GM23338 (cell line): ENCODE measurements around the gene ZNF865. TPM values are rescaled to one million over a fixed set of nuclear protein-coding genes. Genes with fewer than 3 reads are reported as not detected.

Experiments used
- ATAC-seq: fragments of 200-7000 bp; cut with Tn5 transposase; 3 replicates; pipeline ENCODE4 v1.9.1; 2020
- DNase-seq: peaks from one replicate; pipeline ENCODE4 v3.0.0-alpha.2; 2015; ENCODE audit warnings: low spot score
- H2AFZ ChIP-seq: fragments of 200-600 bp; sonication (generic); 2 replicates; pipeline ENCODE4 v1.8.0; 2016; ENCODE audit warnings: antibody characterized with exemption, mild to moderate bottlenecking, moderate library complexity
- H3F3A ChIP-seq: fragments of 200-600 bp; sonication (generic); replicated peaks from 2 replicates; pipeline ENCODE4 v1.8.0; 2017; ENCODE audit warnings: antibody characterized with exemption, mixed run types, low read depth
- H3K27ac ChIP-seq: fragments of 200-600 bp; sonication (generic); 2 replicates; pipeline ENCODE4 v1.6.1; 2016; ENCODE audit warnings: low read depth
- H3K27me3 ChIP-seq: fragments of 200-600 bp; sonication (generic); 2 replicates; pipeline ENCODE4 v1.8.0; 2016; ENCODE audit warnings: mild to moderate bottlenecking, mixed run types, moderate library complexity; ENCODE audit not compliant: insufficient read depth
- H3K36me3 ChIP-seq: fragments of 200-600 bp; sonication (generic); 2 replicates; pipeline ENCODE4 v1.8.0; 2016; ENCODE audit warnings: mild to moderate bottlenecking; ENCODE audit not compliant: insufficient read depth
- H3K4me1 ChIP-seq: fragments of 200-600 bp; sonication (generic); 2 replicates; pipeline ENCODE4 v1.8.0; 2016; ENCODE audit warnings: mild to moderate bottlenecking, moderate library complexity; ENCODE audit not compliant: insufficient read depth
- H3K4me2 ChIP-seq: fragments of 200-600 bp; sonication (generic); 2 replicates; pipeline ENCODE4 v1.7.1; 2017; ENCODE audit warnings: mixed run types
- H3K4me3 ChIP-seq: fragments of 200-600 bp; sonication (generic); 2 replicates; pipeline ENCODE4 v1.6.1; 2016; ENCODE audit warnings: mixed run types
- H3K79me2 ChIP-seq: fragments of 200-600 bp; sonication (generic); replicated peaks from 2 replicates; pipeline ENCODE4 v1.8.0; 2017; ENCODE audit warnings: mild to moderate bottlenecking; ENCODE audit not compliant: insufficient read depth
- H3K9me2 ChIP-seq: fragments of 200-600 bp; sonication (generic); 2 replicates; pipeline ENCODE4 v1.8.0; 2017; ENCODE audit not compliant: insufficient read depth
- H4K20me1 ChIP-seq: fragments of 200-600 bp; sonication (generic); replicated peaks from 2 replicates; pipeline ENCODE4 v1.8.0; 2017; ENCODE audit warnings: mild to moderate bottlenecking; ENCODE audit not compliant: insufficient read depth
- H3K27ac Mint-ChIP-seq: 2 replicates; pipeline ENCODE4 v1.8.0; 2020; ENCODE audit warnings: inconsistent platforms, mild to moderate bottlenecking, moderate library complexity, mixed read lengths
- H3K27me3 Mint-ChIP-seq: 3 replicates; pipeline ENCODE4 v1.8.0; 2022; ENCODE audit warnings: low read depth, mild to moderate bottlenecking, moderate library complexity, mixed read lengths, inconsistent platforms; ENCODE audit not compliant: insufficient read depth, poor library complexity
- H3K36me3 Mint-ChIP-seq: 3 replicates; pipeline ENCODE4 v1.8.0; 2021; ENCODE audit warnings: low read depth, mild to moderate bottlenecking, inconsistent platforms, moderate library complexity, mixed read lengths
- H3K4me1 Mint-ChIP-seq: 3 replicates; pipeline ENCODE4 v1.8.0; 2020; ENCODE audit warnings: mild to moderate bottlenecking, inconsistent platforms, mixed read lengths
- H3K4me3 Mint-ChIP-seq: 3 replicates; pipeline ENCODE4 v1.8.0; 2021; ENCODE audit warnings: moderate library complexity, mild to moderate bottlenecking, inconsistent platforms, mixed read lengths
- H3K9me3 Mint-ChIP-seq: 3 replicates; pipeline ENCODE4 v1.8.0; 2020; ENCODE audit warnings: moderate library complexity, mild to moderate bottlenecking, inconsistent platforms, mixed read lengths
- CREB1 ChIP-seq: fragments of 250-450 bp; sonication (Bioruptor Pico); IDR thresholded peaks from 2 replicates; pipeline ENCODE4 v1.5.0; 2020; ENCODE audit warnings: low read depth, mild to moderate bottlenecking, moderate library complexity
- CTCF ChIP-seq, 2 experiments: fragments of 200-600 bp in 1 of 2; sonication (generic) in 1 of 2; conservative IDR thresholded peaks; 2 replicates each; pipeline versions ENCODE4 v1.5.1 to v1.6.1; 2016 to 2017; ENCODE audit warnings: antibody characterized with exemption in 2 of 2, low read depth in 2 of 2, mild to moderate bottlenecking in 2 of 2, moderate library complexity in 1 of 2
- EZH2 ChIP-seq: fragments of 200-600 bp; sonication (generic); IDR thresholded peaks from one replicate; pipeline ENCODE4 v1.8.0; 2017; ENCODE audit warnings: antibody characterized with exemption, mild to moderate bottlenecking, low read depth; ENCODE audit not compliant: unreplicated experiment
- EZH2phosphoT487 ChIP-seq: fragments of 200-600 bp; sonication (generic); IDR thresholded peaks from one replicate; pipeline ENCODE4 v1.8.1; 2018; ENCODE audit warnings: antibody characterized with exemption; ENCODE audit not compliant: unreplicated experiment
- JUNB ChIP-seq: IDR thresholded peaks from one replicate; pipeline ENCODE4 v1.6.1; 2016; ENCODE audit warnings: antibody characterized with exemption; ENCODE audit not compliant: unreplicated experiment
- NANOG ChIP-seq: IDR thresholded peaks from 2 replicates; pipeline ENCODE4 v1.6.1; 2016; ENCODE audit warnings: antibody characterized with exemption, borderline replicate concordance
- POLR2AphosphoS5 ChIP-seq: IDR thresholded peaks from 2 replicates; pipeline ENCODE4 v1.6.1; 2016; ENCODE audit warnings: antibody characterized with exemption, low read depth
- REST ChIP-seq: IDR thresholded peaks from one replicate; pipeline ENCODE4 v1.6.1; 2018; ENCODE audit warnings: antibody characterized with exemption; ENCODE audit not compliant: unreplicated experiment
- STAT1 ChIP-seq: IDR thresholded peaks from one replicate; pipeline ENCODE4 v1.6.1; 2016; ENCODE audit warnings: antibody characterized with exemption; ENCODE audit not compliant: unreplicated experiment
- ZNF114 ChIP-seq: fragments of 250-450 bp; sonication (Bioruptor Pico); IDR thresholded peaks from 2 replicates; pipeline ENCODE4 v1.5.0; 2020; ENCODE audit warnings: mild to moderate bottlenecking, moderate library complexity
- ZNF331 ChIP-seq: fragments of 250-450 bp; sonication (Bioruptor Pico); IDR thresholded peaks from 2 replicates; pipeline ENCODE4 v1.5.0; 2020; ENCODE audit warnings: low read depth, mild to moderate bottlenecking, moderate library complexity
- ZNF462 ChIP-seq: fragments of 250-450 bp; sonication (Bioruptor Pico); IDR thresholded peaks from 2 replicates; pipeline ENCODE4 v1.5.0; 2020; ENCODE audit warnings: mild to moderate bottlenecking, moderate library complexity
- polyA plus RNA-seq: library from polyadenylated mRNA; unstranded; fragments of >200 nt; fragmentation: Nextera tagmentation; extraction: Ambion mirVana; gene quantifications from 2 replicates; pipeline ENCODE4 v1.2.1, GENCODE V29; 2016
- total RNA-seq: library from RNA; depleted of rRNA; stranded (reverse); fragments of >200 nt; shearing (Covaris generic); gene quantifications from 2 replicates; pipeline ENCODE4 v1.2.3, GENCODE V29; 2014

Gene ZNF865
- total and polyA plus RNA-seq, 2 experiments from 2014 or later, result 2.2 to 12.1 TPM

- Mint-ChIP-seq H3K27ac (no peak overlapping the region), H3K4me3 (peak overlapping the region; percentile 73), H3K36me3 (peaks cover 39% of the 10 kb centered on the region), H3K9me3 (no peaks in the 10 kb centered on the region), H3K4me1 (peaks cover 30% of the 10 kb centered on the region), H3K27me3 (peaks cover 45% of the 10 kb centered on the region)
- H3K4me3 ChIP-seq, result peak overlapping the region; percentile 65
- H3K36me3 ChIP-seq, result no peaks in the 10 kb centered on the region
- peaks cover 32% of the 10 kb centered on the region for H3K79me2 ChIP-seq
- no peaks in the 10 kb centered on the region for H3K9me2 ChIP-seq
- no peaks in the 10 kb centered on the region; the same call in 1 of the 2 replicates for H3K4me1 ChIP-seq
- H3K27me3 ChIP-seq, result no peaks in the 10 kb centered on the region
- TF ChIP-seq STAT1, result no peak
- no peak for TF ChIP-seq EZH2phosphoT487
- no peak for TF ChIP-seq POLR2AphosphoS5
- no peak for TF ChIP-seq CREB1 (CRISPR knock-in tag)
- no peak for TF ChIP-seq ZNF462 (CRISPR knock-in tag)
- TF ChIP-seq NANOG, result no peak
- no peak for TF ChIP-seq REST
- TF ChIP-seq EZH2, result no peak
- TF ChIP-seq ZNF114 (CRISPR knock-in tag), result no peak
- no peak for TF ChIP-seq ZNF331 (CRISPR knock-in tag)
- TF ChIP-seq CTCF (conservative IDR thresholded peaks at IDR 0.05; ENCODE audit: low read depth in 2 of 2), result no peak
- no peak for TF ChIP-seq JUNB
- peaks cover 15% of the 10 kb centered on the region; the same call in 1 of the 2 replicates for H3F3A ChIP-seq
- H3K4me2 ChIP-seq, result peak overlapping the region; percentile 87
- DNase-seq, result peak; percentile 48
- peak; percentile 12 for ATAC-seq
- H2AFZ ChIP-seq, result no peak overlapping the region
- H3K27ac ChIP-seq, result no peak overlapping the region
- no peaks in the 10 kb centered on the region for H4K20me1 ChIP-seq
Observed at GRCh38 chr19:55648585-55649267, 43.3 kb downstream of the ZNF865 start.
